A673 (cell line): ENCODE data around the gene ZNF212. TPM values are rescaled to one million over a fixed set of nuclear protein-coding genes. Genes with fewer than 3 reads are reported as not detected.

Experiments used
- BruUV-seq: library from RNA; stranded (reverse); fragments of 400-500 nt; replicated peaks from 2 replicates; lab custom pipeline; 2021; lab: Mats Ljungman, UMichigan
- CTCF ChIA-PET: fragments of 300-600 bp; sonication (Branson Sonifier 250); formaldehyde crosslinking; loops from one replicate; lab custom pipeline; 2022; ENCODE audit warnings: antibody characterized with exemption; lab: Charles Lee
- POLR2A ChIA-PET: fragments of 300-600 bp; sonication (Branson Sonifier 250); formaldehyde crosslinking; loops from one replicate; lab custom pipeline; 2022; ENCODE audit warnings: antibody characterized with exemption; ENCODE audit not compliant: low non-redundant PET; lab: Charles Lee
- DNase-seq: peaks from one replicate; pipeline ENCODE4 v3.0.0-alpha.2; 2015; ENCODE audit warnings: low spot score
- H3K27ac ChIP-seq: fragments of 200-600 bp; sonication (generic); 2 replicates; pipeline ENCODE4 v1.5.1; 2016; ENCODE audit warnings: mixed run types, low read depth, mild to moderate bottlenecking, mixed read lengths, antibody characterized with exemption, low read length; ENCODE audit not compliant: poor library complexity, severe bottlenecking
- H3K27me3 ChIP-seq: fragments of 200-600 bp; sonication (generic); replicated peaks from 2 replicates; pipeline ENCODE4 v1.6.1; 2017; ENCODE audit warnings: mixed run types, low read depth, mild to moderate bottlenecking, mixed read lengths, antibody characterized with exemption, low read length; ENCODE audit not compliant: insufficient read depth, poor library complexity
- H3K36me3 ChIP-seq: fragments of 200-600 bp; sonication (generic); 2 replicates; pipeline ENCODE4 v1.6.1; 2016; ENCODE audit warnings: mixed run types, mild to moderate bottlenecking, mixed read lengths, antibody characterized with exemption, low read length; ENCODE audit not compliant: insufficient read depth, poor library complexity, severe bottlenecking
- H3K4me1 ChIP-seq: fragments of 200-600 bp; sonication (generic); 2 replicates; pipeline ENCODE4 v1.6.1; 2017; ENCODE audit warnings: mixed run types, mild to moderate bottlenecking, mixed read lengths, antibody characterized with exemption, low read length; ENCODE audit not compliant: insufficient read depth, poor library complexity, severe bottlenecking
- H3K4me3 ChIP-seq: fragments of 200-600 bp; sonication (generic); 2 replicates; pipeline ENCODE4 v1.5.1; 2016; ENCODE audit warnings: low read depth, mixed run types, mild to moderate bottlenecking, mixed read lengths, low read length; ENCODE audit not compliant: poor library complexity, severe bottlenecking
- H3K9me3 ChIP-seq: fragments of 200-600 bp; sonication (generic); 2 replicates; pipeline ENCODE4 v1.6.1; 2016; ENCODE audit warnings: mixed run types, low read depth, mild to moderate bottlenecking, mixed read lengths, antibody characterized with exemption, low read length; ENCODE audit not compliant: poor library complexity, severe bottlenecking
- EZH2 ChIP-seq: fragments of 200-600 bp; sonication (generic); IDR thresholded peaks from 2 replicates; pipeline ENCODE4 v1.6.1; 2017; ENCODE audit warnings: borderline replicate concordance, low read depth, mild to moderate bottlenecking, mixed read lengths, antibody characterized with exemption, low read length; ENCODE audit not compliant: poor library complexity, severe bottlenecking
- intact Hi-C: fragments of 100-400 bp; cut with micrococcal nuclease; formaldehyde crosslinking; loops from one replicate; pipeline ENCODE4 v1.10.0; 2022; ENCODE audit not compliant: unreplicated experiment
- total RNA-seq: library from RNA; stranded (reverse); gene quantifications from 2 replicates; pipeline ENCODE4 v1.2.3, GENCODE V29; 2021
- TF ChIP-seq, protein P1 (sequence below): fragments of 300-800, 200-600 bp; sonication (generic); conservative IDR thresholded peaks from 2 replicates; pipeline ENCODE4 v1.5.1; 2017; ENCODE audit warnings: low read depth, mild to moderate bottlenecking, antibody characterized with exemption, low read length, moderate library complexity, mixed read lengths

Gene ZNF212
- total RNA-seq, 1 experiment from 2014 or later = 12.3 TPM

DNA sequence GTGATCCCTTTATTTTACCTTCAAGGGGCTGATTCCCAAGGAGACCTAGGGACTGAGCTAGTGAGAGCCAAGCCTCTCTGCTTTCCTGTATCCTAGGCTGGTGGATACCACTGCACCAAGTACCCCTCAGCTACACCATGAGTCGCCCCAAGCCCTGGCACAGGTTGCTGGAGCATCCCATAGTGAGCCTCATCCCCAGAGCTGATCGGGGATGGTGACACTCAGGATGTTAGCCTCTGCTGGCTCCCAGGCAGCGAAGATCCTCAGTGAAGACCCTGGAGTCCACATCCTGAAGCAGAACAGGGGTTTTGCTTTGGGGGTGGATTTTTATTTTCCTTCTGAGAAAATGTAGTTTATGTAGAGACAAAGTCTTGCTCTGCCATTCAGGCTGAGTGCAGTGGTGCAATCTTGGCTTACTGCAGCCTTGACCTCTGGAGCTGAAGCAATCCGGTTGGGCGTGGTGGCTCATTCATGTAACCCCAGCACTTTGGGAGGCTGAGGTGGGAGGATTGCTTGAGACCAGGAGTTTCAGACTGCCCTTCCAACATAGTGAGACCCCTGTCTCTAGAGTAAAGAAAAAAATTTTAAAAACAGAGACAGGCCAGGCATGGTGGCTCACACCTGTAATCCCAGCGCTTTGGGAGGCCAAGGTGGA is 12.5 kb upstream of the ZNF212 start:
- intact Hi-C loops = no loop called here
- peaks cover 10% of the 10 kb centered on the region for H3K4me1 ChIP-seq
- H3K9me3 ChIP-seq = no peaks in the 10 kb centered on the region
- TF ChIP-seq, protein P1, sequence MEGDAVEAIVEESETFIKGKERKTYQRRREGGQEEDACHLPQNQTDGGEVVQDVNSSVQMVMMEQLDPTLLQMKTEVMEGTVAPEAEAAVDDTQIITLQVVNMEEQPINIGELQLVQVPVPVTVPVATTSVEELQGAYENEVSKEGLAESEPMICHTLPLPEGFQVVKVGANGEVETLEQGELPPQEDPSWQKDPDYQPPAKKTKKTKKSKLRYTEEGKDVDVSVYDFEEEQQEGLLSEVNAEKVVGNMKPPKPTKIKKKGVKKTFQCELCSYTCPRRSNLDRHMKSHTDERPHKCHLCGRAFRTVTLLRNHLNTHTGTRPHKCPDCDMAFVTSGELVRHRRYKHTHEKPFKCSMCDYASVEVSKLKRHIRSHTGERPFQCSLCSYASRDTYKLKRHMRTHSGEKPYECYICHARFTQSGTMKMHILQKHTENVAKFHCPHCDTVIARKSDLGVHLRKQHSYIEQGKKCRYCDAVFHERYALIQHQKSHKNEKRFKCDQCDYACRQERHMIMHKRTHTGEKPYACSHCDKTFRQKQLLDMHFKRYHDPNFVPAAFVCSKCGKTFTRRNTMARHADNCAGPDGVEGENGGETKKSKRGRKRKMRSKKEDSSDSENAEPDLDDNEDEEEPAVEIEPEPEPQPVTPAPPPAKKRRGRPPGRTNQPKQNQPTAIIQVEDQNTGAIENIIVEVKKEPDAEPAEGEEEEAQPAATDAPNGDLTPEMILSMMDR = no peak
- no peak for TF ChIP-seq EZH2
- ChIA-PET CTCF (no interaction called here), POLR2A (no interaction called here)
- no peak overlapping the region for H3K4me3 ChIP-seq
- H3K27ac ChIP-seq = no peak overlapping the region
- no peaks in the 10 kb centered on the region for H3K36me3 ChIP-seq
- BruUV-seq = no TSS peak
- no peaks in the 10 kb centered on the region for H3K27me3 ChIP-seq
- no peak for DNase-seq

GRCh38 chr7:149228831-149229471 is 10.5 kb upstream of the ZNF212 start:
- H3K4me1 ChIP-seq = peaks cover 10% of the 10 kb centered on the region
- DNase-seq = no peak
- TSS peak; percentile 25 for BruUV-seq
- intact Hi-C loops = no loop called here
- ChIA-PET POLR2A (no interaction called here), CTCF (interaction anchor here (0.6 kb wide), 1 partner anchor 33 kb away, joined by 5 read pairs; the partner anchor contains the start of gene ZNF282)
- H3K27me3 ChIP-seq = no peaks in the 10 kb centered on the region
- no peak overlapping the region for H3K27ac ChIP-seq
- TF ChIP-seq, protein P1 = no peak
- TF ChIP-seq EZH2 = no peak
- H3K9me3 ChIP-seq = no peaks in the 10 kb centered on the region
- H3K4me3 ChIP-seq = no peak overlapping the region
- no peaks in the 10 kb centered on the region for H3K36me3 ChIP-seq

DNA sequence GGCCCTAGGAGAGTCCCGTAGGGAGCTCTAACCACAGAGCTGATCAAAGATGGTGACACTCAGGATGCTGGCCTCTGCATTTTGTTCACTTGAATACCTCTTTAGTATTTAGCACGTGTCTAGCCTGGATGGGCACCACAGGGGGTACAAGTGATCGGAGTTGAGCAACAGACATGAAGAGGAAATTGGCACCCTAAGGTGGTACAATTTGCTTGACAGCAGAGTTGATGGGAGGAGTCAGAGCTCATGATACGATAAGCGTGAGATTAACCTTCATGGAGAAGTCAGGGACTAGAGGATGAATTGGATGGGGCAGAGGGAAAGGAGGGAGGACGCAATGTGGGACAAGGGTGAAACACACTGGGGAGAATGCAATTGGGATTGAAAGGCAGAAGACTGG is 9.9 kb upstream of the ZNF212 start:
- no peaks in the 10 kb centered on the region for H3K36me3 ChIP-seq
- H3K4me3 ChIP-seq = no peak overlapping the region
- no peaks in the 10 kb centered on the region for H3K9me3 ChIP-seq
- BruUV-seq = no TSS peak
- TF ChIP-seq EZH2 = no peak
- TF ChIP-seq, protein P1 = no peak
- intact Hi-C loops = no loop called here
- no peak overlapping the region for H3K27ac ChIP-seq
- peaks cover 10% of the 10 kb centered on the region for H3K4me1 ChIP-seq
- peak; percentile 65 for DNase-seq
- CTCF ChIA-PET = no interaction called here
- POLR2A ChIA-PET = no interaction called here
- no peaks in the 10 kb centered on the region for H3K27me3 ChIP-seq
